GM21390 (cell line): ENCODE measurements around the gene TMEM123.

ENCODE experiments used
- ATAC-seq: cut with Tn5 transposase; IDR thresholded peaks from one replicate; pipeline ENCODE4 v1.9.1; 2021; ENCODE audit not compliant: unreplicated experiment

The TMEM123 gene

GRCh38 chr11:102473543-102473942 lies 21.0 kb upstream of the TMEM123 start:
- ATAC-seq, result no peak

- no peak for ATAC-seq
Measured at GRCh38 chr11:102472127-102472526, 19.6 kb upstream of the TMEM123 start.

DNA sequence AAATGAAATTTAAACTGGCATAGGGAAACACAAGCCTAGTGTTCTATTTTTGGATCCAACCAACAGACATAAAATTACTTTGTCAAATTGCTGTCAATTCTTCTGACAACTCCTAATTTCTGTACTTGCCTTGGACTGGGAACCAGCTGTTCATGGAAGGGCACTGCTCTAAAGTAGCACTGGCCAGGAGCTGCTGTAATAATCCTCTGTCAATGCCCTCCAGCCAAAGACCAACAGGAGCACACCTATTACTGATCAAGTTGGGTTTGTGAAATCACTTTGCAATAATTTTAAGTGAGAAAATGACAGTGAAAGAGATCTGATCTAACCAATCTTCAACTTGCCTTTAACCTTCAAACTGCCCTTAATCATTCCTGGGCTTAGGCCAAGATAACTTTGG lies 18.9 kb upstream of the TMEM123 start:
- ATAC-seq, result no peak

GRCh38 chr11:102470251-102470650 lies 17.7 kb upstream of the TMEM123 start:
- no peak for ATAC-seq

- ATAC-seq, result no peak
Measured at GRCh38 chr11:102469196-102469821, 16.7 kb upstream of the TMEM123 start.

DNA sequence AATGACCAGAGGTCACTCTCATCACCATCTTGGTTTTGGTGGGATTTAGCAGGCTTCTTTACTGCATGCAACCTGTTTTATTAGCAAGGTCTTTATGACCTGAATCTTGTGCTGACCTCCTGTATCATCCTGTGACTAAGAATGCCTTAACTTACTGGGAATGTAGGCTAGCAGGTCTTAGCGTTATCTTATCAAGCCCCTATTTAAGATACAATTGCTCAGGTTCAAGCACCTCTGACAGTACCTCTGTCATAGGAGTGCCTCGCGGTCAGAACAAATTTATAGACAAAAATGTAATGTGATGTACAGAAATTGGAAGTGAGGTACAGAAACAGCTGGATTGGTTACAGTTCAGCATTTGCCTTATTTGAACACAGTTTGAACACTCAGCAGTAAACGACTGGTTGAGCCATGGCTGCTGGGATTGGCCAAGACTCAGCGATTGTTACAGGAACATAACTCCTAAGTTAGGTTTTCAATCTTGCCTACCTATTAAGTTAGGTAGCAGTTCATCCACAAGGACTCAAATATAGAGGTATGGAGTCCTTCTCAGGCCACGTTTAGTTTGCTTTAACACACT lies 16.1 kb upstream of the TMEM123 start:
- ATAC-seq, result no peak

- ATAC-seq, result no peak
Measured at GRCh38 chr11:102467853-102468580, 15.5 kb upstream of the TMEM123 start.

- ATAC-seq, result no peak
Measured at GRCh38 chr11:102467080-102467708, 14.6 kb upstream of the TMEM123 start.

DNA sequence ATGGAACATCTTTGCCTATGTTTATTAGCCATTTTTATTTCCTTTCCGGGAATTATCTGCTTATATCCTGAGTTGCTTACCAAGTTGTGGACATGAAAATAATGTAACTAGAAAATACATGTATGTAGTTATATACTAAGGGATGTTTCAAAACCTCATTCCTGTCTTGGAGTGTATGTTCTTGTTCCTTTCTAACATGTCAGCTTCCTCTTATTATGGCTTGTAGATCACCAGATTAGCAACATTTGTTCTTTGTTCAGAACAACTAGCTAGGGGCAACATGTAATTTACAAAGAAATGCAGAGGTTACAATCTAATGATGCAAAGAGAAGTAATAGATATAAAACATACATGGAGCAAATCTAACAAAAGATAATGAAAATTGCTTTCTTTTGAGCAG lies 13.1 kb upstream of the TMEM123 start:
- ATAC-seq, result no peak

GRCh38 chr11:102464859-102465500 lies 12.4 kb upstream of the TMEM123 start:
- peak; percentile 71 for ATAC-seq

- ATAC-seq, result no peak
Measured at GRCh38 chr11:102464037-102464436, 11.5 kb upstream of the TMEM123 start.

GRCh38 chr11:102462610-102463009 lies 10.0 kb upstream of the TMEM123 start:
- no peak for ATAC-seq

DNA sequence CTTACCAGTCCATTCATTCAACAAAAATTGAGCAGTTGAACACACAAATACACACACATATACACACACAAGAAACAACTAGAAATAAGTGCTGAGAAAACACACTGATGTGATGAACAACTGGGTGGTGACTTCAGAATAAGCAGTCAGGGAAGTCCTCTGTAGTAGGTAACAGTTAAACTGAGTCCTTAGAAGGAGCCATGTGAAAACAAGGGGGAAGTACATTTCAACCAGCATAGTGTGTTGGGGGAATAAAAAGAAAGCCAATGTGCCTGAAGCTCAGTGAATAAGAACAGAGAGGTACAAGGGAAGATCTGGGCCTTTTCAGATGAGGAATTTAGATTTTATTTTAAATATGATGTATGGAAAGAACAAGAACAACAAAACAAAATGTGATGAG lies 6.8 kb upstream of the TMEM123 start:
- ATAC-seq, result no peak

- ATAC-seq, result no peak
Measured at GRCh38 chr11:102458548-102458947, 6.0 kb upstream of the TMEM123 start.

GRCh38 chr11:102457865-102458264 lies 5.3 kb upstream of the TMEM123 start:
- ATAC-seq, result no peak

GRCh38 chr11:102457056-102457677 lies 4.6 kb upstream of the TMEM123 start:
- no peak for ATAC-seq

- ATAC-seq, result no peak
Measured at GRCh38 chr11:102456381-102456780, 3.8 kb upstream of the TMEM123 start.

GRCh38 chr11:102453921-102454320 lies 1.4 kb upstream of the TMEM123 start:
- no peak for ATAC-seq

DNA sequence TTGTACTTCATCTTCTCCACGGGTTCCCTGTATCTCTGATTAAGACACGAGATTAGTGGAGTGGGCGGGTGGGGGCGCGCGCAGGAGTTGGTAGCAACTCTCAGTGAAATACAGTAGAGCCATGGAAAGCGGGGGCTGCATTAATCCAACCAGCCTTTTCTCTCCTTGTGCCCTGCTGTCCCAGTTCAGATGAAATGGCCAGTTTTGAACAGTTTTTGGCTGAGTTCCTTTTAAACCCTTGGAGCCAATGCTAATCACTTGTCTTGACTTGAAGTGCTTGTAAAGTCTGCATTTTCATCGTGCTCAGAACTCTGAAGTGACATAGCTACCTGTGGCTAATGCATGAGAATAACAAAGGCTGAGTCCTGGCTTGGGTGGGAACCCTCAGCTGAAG lies 734 bp upstream of the TMEM123 start:
- ATAC-seq, result no peak

DNA sequence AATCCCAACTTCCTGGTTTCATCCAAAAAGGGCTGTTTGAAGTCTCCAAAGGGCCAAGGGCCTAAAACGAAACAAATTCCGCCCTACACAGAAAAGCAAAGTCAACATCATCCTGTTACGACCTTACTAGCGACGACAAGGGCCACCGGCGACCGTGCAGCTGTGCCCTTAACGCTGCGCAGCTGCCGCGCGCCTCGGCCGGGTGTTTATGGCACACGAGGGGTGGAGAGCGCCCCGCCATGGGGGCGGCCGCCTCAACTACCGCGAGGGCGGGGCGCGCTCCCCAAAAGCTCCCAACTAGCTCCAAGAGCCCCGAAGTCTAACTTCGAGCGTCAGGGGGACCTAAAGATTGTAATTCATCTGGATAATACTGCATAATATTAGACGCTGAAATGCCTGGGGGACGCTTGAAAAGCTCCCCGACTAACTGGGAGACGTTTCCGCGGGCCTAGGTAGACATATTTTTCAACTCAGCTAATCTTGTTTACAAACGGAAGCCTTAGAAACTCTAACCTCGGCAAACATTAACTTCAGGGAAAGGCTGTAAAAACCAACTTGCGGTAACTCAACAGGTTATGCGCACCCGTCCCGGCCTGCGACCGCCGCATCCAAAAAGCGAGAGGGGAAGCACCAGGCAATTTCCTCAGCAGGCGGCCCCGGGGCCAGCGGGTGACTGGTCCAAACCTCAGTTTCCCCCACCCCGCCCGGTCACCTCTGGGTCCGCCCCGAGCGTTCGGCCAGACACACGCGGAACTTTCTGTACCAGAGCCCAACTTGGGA lies 694 bp downstream of the TMEM123 start:
- ATAC-seq, result peak; percentile 61
